DOHH2 (cell line): ENCODE measurements around the gene ZNF764.

Source experiments
- H3F3A ChIP-seq: fragments of 200-600 bp; sonication (generic), shearing (Covaris generic); 2 replicates; pipeline ENCODE4 v1.6.0; 2016; ENCODE audit warnings: antibody characterized with exemption, mild to moderate bottlenecking; ENCODE audit not compliant: control insufficient read depth, insufficient read depth
- H3K27ac ChIP-seq: fragments of 200-600 bp; sonication (generic); 2 replicates; pipeline ENCODE4 v1.5.1; 2014; ENCODE audit warnings: low read depth, mild to moderate bottlenecking, low read length, moderate library complexity
- H3K27me3 ChIP-seq: fragments of 200-600 bp; sonication (generic); 2 replicates; pipeline ENCODE4 v1.6.1; 2014; ENCODE audit warnings: mild to moderate bottlenecking, low read length, mixed read lengths; ENCODE audit not compliant: control insufficient read depth
- H3K36me3 ChIP-seq: fragments of 200-600 bp; sonication (generic); 2 replicates; pipeline ENCODE4 v1.6.1; 2014; ENCODE audit warnings: mild to moderate bottlenecking, low read length, moderate library complexity, mixed read lengths; ENCODE audit not compliant: control insufficient read depth
- H3K4me1 ChIP-seq: fragments of 200-600 bp; sonication (generic); 2 replicates; pipeline ENCODE4 v1.6.1; 2014; ENCODE audit warnings: mild to moderate bottlenecking, low read length, mixed read lengths; ENCODE audit not compliant: control insufficient read depth
- H3K4me2 ChIP-seq: fragments of 200-600 bp; sonication (generic); 2 replicates; pipeline ENCODE4 v1.6.0; 2014; ENCODE audit warnings: mild to moderate bottlenecking, low read length, moderate library complexity
- H3K4me3 ChIP-seq: fragments of 200-600 bp; sonication (generic); 2 replicates; pipeline ENCODE4 v1.5.1; 2014; ENCODE audit warnings: mild to moderate bottlenecking, low read length, mixed read lengths
- H3K79me2 ChIP-seq: fragments of 200-600 bp; sonication (generic); 2 replicates; pipeline ENCODE4 v1.6.1; 2014; ENCODE audit warnings: mild to moderate bottlenecking, low read length, mixed read lengths; ENCODE audit not compliant: control insufficient read depth
- H3K9me2 ChIP-seq: fragments of 200-600 bp; sonication (generic); replicated peaks from 2 replicates; pipeline ENCODE4 v1.6.1; 2014; ENCODE audit warnings: mild to moderate bottlenecking, low read length, mixed read lengths; ENCODE audit not compliant: control insufficient read depth
- H3K9me3 ChIP-seq: fragments of 200-600 bp; sonication (generic); 2 replicates; pipeline ENCODE4 v1.6.1; 2014; ENCODE audit warnings: antibody characterized with exemption, low read length, mixed read lengths; ENCODE audit not compliant: control insufficient read depth, insufficient read depth
- H4K20me1 ChIP-seq: fragments of 200-600 bp; sonication (generic); 2 replicates; pipeline ENCODE4 v1.6.0; 2014; ENCODE audit warnings: low read depth, mild to moderate bottlenecking, antibody characterized with exemption, low read length, moderate library complexity; ENCODE audit not compliant: control insufficient read depth, insufficient read depth
- CTCF ChIP-seq: fragments of 200-600 bp; sonication (generic); IDR thresholded peaks from one replicate; pipeline ENCODE4 v1.5.1; 2014; ENCODE audit warnings: antibody characterized with exemption, mild to moderate bottlenecking, low read depth, low read length; ENCODE audit not compliant: poor library complexity, severe bottlenecking
- EZH2phosphoT487 ChIP-seq: fragments of 200-600 bp; sonication (generic); IDR thresholded peaks from 2 replicates; pipeline ENCODE4 v1.6.1; 2017; ENCODE audit warnings: borderline replicate concordance, mild to moderate bottlenecking, antibody characterized with exemption, low read length, moderate library complexity, mixed read lengths

The ZNF764 gene

GRCh38 chr16:30561089-30561816 lies 3.1 kb upstream of the ZNF764 start:
- no peak for TF ChIP-seq EZH2phosphoT487
- no peak for TF ChIP-seq CTCF
- H4K20me1 ChIP-seq, result no peaks in the 10 kb centered on the region
- H3K27me3 ChIP-seq, result no peaks in the 10 kb centered on the region
- H3K36me3 ChIP-seq, result peaks cover 4% of the 10 kb centered on the region
- no peaks in the 10 kb centered on the region for H3K9me2 ChIP-seq
- H3K27ac ChIP-seq, result no peak overlapping the region
- peaks cover 25% of the 10 kb centered on the region for H3K4me1 ChIP-seq
- H3K79me2 ChIP-seq, result peaks cover 19% of the 10 kb centered on the region
- H3K9me3 ChIP-seq, result no peaks in the 10 kb centered on the region
- H3K4me2 ChIP-seq, result peak overlapping the region; percentile 46
- peak overlapping the region; percentile 56 for H3K4me3 ChIP-seq
- 0 out of 2 replicates have a peak, but pooled peaks cover 6% of the 10 kb centered on the region for H3F3A ChIP-seq

- Histone ChIP-seq H3K79me2 (peaks cover 34% of the 10 kb centered on the region), H3K27ac (no peak overlapping the region), H3K9me2 (no peaks in the 10 kb centered on the region), H3K27me3 (no peaks in the 10 kb centered on the region), H3K36me3 (peaks cover 19% of the 10 kb centered on the region), H3K9me3 (no peaks in the 10 kb centered on the region), H3K4me3 (no peak overlapping the region), H3F3A (0 out of 2 replicates have a peak, but pooled peaks cover 6% of the 10 kb centered on the region), H3K4me1 (peaks cover 27% of the 10 kb centered on the region), H4K20me1 (no peaks in the 10 kb centered on the region), H3K4me2 (no peak overlapping the region)
- TF ChIP-seq EZH2phosphoT487 (no peak), CTCF (no peak)
These were observed 1.5 kb upstream of the ZNF764 start for GRCh38 chr16:30559690-30560089.

- 0 out of 2 replicates have a peak, but pooled peaks cover 6% of the 10 kb centered on the region for H3F3A ChIP-seq
- H3K36me3 ChIP-seq, result peaks cover 26% of the 10 kb centered on the region
- H3K9me3 ChIP-seq, result no peaks in the 10 kb centered on the region
- peaks cover 41% of the 10 kb centered on the region for H3K79me2 ChIP-seq
- peaks cover 27% of the 10 kb centered on the region for H3K4me1 ChIP-seq
- H3K27me3 ChIP-seq, result no peaks in the 10 kb centered on the region
- H3K9me2 ChIP-seq, result no peaks in the 10 kb centered on the region
- H3K4me3 ChIP-seq, result peak overlapping the region; percentile 97
- no peaks in the 10 kb centered on the region for H4K20me1 ChIP-seq
- peak overlapping the region; percentile 84 for H3K4me2 ChIP-seq
- peak overlapping the region; percentile 82 for H3K27ac ChIP-seq
- TF ChIP-seq CTCF, result no peak
- no peak for TF ChIP-seq EZH2phosphoT487
These were observed 709 bp upstream of the ZNF764 start for GRCh38 chr16:30558789-30559377.
